GM10847 (cell line): Measurements from ENCODE around the gene BRD8.

Experiments
- POLR2A ChIP-seq: IDR thresholded peaks from 2 replicates; pipeline ENCODE4 v1.6.1; 2011; ENCODE audit not compliant: insufficient read length; ENCODE audit errors: extremely low read depth

The BRD8 gene

DNA sequence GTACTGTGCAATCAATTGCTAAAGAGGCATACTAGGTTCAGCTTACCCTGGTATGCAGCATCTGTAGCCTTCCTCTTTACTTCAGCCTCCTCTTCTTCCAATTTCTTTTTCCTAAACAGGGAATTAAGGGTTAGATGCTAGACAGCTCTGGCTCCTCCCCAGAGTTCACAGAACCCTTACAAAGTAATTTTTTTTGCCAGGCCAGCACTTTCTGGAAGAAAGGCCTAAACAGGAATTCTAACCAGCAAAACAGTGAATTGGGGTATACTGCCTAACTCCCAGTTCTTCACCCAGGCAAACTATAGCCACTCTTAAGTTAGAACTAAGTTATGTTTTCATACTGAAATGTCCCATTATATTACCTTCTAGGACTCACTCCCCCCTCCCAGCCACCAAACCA, 8.1 kb downstream of the BRD8 start:
- TF ChIP-seq POLR2A: no peak

- no peak for TF ChIP-seq POLR2A
These were observed 9.3 kb downstream of the BRD8 start for GRCh38 chr5:138169124-138169523.

DNA sequence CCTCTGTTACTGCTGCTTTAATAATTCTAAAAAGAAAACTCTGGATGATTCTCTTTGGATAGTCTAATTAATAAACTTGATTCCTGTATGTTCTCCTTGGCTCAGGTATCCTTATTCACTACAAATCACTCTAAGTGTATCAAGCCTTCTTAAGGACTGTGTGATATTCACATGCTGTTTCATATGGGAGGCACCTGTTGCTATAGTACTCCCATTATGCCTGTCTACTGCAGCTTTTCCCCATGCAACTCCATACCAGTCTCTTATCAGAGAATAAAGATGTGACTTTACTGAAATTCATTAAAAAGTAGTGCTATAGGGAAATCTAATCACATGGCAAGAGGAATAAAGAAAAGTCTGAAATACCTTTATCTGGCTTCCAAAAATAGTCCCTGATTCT, 14.7 kb downstream of the BRD8 start:
- TF ChIP-seq POLR2A: no peak

DNA sequence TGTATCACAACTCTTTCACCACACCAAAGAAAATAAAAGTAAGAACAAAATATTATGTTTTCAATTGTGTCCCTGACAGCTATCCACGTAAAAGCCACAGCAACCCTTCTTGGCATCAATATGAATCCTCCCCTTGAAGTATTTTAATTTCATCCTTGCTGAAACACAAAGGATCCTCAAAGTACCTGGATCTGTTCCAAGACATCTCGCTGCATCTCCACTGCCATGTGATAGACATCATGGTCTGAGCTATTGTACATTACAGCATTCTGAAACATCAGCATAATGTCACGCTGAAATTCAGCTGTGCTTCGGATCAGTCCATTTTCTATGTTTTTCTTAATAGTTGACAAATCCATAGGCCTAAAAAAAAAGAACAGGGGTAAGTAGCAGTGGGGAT, 17.7 kb downstream of the BRD8 start:
- TF ChIP-seq POLR2A: no peak

DNA sequence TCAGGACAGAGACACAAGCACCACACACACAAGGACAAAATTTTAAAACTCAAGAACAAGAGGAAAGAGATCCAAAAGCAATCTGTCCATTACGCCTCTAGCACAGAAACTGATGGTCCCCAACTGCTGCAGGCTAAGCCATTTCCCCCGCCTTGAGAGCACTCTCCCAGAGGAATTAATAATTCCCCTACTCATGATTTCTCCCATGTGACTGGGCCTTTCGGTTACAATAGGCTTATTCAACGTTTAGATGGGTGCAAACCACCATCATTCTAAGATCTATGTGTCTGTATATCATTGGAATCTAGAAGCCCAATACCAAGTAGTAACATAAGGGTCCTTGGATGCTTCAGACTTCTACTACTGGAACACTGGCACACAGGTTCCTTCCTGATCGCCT, 18.8 kb downstream of the BRD8 start:
- TF ChIP-seq POLR2A: no peak

- no peak for TF ChIP-seq POLR2A
These were observed 20.8 kb downstream of the BRD8 start for GRCh38 chr5:138157626-138158025.

DNA sequence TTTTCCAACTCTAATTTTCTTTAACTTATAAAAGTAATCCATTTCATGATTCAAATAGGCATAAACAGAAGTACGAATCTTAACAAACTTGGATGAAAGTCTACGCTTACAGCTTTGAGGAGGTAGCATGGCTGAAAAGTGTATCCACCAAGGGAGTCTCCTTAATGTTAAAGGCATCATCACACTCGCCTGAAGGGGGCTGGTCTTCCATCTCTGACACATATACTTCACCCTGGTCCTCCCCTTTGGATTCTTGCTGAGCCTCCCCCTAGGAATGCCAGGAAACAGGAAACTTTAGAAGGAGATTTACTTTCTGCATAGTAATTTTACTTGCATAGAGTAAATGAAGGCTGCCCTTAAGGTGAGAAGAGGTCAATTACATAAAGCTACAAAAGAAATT, 28.9 kb downstream of the BRD8 start:
- TF ChIP-seq POLR2A: no peak

DNA sequence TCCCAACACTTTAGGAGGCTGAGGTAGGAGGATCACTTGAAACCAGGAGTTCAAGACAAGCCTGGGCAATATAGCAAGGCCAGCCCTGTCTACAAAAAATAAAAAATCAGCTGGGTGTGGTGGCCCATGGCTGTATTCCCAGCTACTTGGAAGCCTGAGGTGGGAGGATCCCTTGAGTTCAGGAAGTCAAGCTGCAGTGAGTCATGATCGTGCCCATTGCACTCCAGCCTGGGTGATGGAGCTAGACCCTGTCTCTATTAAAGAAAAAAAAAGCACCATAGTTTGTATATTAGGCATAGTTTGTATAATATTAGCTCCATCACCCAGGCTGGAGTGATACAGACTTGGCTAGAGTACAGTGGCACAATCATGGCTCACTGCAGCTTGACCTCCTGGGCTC, 29.6 kb downstream of the BRD8 start:
- no peak for TF ChIP-seq POLR2A

DNA sequence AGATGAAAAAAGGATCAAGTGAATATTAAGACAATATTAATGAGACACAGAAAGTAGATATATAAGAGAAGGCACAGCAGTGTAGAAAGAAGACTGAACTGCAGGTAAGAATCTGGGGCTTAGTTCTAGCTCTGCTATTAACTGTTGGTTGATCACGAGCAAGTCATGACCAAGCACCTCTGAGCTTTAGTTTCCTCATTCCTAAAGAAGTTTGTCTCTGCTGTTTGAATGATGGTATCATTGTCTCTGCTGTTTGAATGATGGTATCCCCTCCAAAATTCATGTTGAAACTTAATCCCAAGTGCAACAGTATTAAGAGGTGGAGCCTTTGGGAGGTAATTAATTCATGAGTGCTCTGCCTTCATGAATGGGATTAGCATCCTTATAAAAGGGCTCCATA, 36.7 kb downstream of the BRD8 start:
- no peak for TF ChIP-seq POLR2A

- TF ChIP-seq POLR2A: no peak
These were observed 38.2 kb downstream of the BRD8 start for GRCh38 chr5:138140268-138140667.

GRCh38 chr5:138139781-138140090, 38.7 kb downstream of the BRD8 start:
- TF ChIP-seq POLR2A: no peak

DNA sequence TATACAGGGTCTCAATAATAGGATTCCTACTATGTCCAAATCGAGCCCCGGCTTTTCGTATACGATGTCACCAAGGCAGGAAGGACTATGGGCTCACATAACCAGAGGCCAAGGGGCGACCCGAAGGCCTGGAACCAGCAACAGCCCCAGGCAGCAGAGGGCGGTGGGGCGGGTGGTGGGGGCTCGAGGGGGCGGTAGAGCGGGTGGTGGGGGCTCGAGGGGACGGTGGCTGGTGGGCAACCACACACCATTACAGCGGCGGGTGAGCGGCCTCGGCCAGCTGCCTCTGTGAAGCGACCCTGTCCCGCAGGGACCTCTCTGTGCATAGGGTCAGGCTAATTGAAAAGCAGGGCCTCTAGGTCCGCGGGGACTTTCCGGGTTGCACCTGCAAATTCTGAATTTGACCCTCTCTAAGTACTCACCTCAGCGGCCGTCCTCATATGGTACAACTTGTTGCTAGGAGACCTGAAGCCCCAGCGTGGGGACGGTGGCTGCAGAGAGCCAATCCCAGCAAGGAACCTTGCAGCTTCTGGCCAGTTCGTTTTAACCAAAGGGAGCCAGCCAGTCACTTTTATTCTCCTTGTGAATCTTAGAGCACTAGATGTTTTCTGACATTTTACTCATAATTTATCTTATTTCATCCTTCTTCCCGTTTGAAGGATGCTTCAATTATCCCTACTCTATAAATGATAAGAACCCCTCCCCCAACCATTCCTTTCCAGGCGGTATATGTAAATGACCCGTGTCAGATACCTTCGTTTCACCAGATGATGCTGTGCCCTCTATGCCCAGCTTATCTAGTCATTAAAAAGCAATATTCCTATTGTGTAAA, 39.3 kb downstream of the BRD8 start, which contains the start of gene NME5:
TSS of gene NME5 (minus strand) at position 480 of the 832 bp plus-strand sequence. CDS start 648 bp downstream, outside the sequence.
- TF ChIP-seq POLR2A: no peak

DNA sequence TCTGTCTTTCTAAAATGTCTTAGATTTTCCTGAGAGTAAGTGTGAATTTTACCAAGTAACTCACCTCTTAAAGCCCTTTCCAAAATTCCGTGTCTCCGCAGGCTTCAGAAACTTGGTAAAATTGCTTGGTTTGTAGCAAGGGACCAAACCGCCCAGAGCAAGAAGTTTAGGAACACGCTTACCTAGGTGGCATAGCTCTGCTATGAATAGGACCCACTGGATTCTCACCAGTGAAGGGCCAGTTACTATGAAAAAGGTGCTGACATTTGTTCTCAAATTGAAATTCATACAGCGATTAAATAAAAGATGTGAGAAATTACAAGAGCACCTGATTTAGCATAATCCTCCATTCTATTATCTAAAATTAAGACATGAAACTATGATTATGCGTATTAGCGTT, 45.9 kb downstream of the BRD8 start:
- TF ChIP-seq POLR2A: no peak

DNA sequence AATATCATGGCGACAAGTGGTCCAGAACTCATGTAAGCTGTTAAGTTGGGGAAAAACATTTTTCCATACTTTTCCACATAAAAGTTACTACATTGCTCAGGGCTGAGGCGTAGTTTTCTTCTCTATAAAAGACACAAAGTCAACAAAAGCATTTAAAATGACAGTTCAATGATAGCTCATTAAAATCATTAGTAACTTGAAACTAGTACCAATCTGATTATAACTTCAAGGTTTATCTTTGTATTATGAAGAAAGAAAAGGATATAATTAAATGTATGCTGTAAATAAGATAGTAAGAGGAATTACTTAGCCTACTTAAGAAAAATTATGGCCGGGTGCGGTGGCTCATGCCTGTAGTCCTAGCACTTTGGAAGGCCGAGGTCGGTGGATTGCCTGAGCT, 49.1 kb downstream of the BRD8 start:
- no peak for TF ChIP-seq POLR2A

DNA sequence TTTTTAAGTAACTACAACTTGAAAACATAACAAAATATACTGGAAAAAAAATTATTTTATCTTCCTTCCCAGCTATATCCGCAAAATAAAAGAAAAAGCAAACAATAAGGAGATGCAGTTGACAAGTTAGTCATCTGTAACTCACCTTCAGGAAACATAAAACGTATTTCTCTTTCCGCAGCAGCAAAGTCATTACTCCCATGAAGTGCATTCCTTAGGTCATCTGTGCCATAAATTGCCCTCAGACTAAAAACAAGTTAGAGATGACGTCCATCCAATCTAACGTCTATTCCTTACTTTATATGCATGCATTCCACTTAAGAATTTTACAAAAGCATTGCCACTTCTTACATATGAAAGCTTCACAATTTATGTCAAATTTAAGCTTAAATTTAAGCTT, 50.1 kb downstream of the BRD8 start:
- TF ChIP-seq POLR2A: no peak

- no peak for TF ChIP-seq POLR2A
These were observed 63.2 kb downstream of the BRD8 start for GRCh38 chr5:138115254-138115653.

DNA sequence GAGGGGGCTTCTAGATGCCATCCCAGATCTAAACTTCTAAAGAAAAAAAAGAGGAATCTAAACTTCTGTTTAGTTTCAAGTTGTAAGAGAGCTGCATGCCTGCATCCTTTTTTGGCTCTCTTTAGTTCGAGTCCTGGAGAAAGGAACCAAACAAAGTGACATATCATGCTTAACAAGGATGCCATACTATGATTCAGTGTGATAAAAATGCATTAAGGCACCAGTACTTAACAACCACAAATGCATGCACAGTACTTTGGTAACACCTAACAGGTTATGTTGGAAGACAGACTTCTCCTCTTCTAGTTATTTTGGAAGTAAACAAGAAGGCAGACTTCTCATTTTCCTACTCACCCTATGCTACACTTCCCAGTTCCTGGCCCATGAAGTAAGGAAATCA, 66.5 kb downstream of the BRD8 start:
- TF ChIP-seq POLR2A: no peak
